DMS153 treated with DMSO at 0.1 percent for 48 hours (cell line): ENCODE results near the gene SLC25A19.
"Not testable (repeated sequence)": the region's sequence is repeated elsewhere in the genome, so short reads cannot be mapped to it uniquely, and the experiment has no call there.

Experiments
- DNase-seq: peaks from one replicate; lab custom pipeline; 2025; ENCODE audit not compliant: unreplicated experiment; lab: John Stamatoyannopoulos, UW

The SLC25A19 gene

GRCh38 chr17:75267411-75268232 lies 21.6 kb downstream of the SLC25A19 start:
- DNase-seq = peak; percentile 20

DNA sequence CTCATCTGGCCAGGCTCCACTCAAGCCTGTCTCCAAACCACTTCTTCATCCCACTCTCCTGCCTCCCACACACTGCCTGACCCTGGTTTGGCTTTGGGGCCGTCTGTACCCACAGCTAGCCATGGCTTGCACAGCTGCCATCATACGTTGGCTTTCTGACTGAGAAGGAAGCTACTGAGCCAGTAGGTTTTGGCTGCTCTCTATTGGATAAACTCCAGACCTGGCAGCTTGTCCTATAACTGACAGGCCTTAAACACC lies 22.2 kb downstream of the SLC25A19 start:
- DNase-seq = no peak

- DNase-seq = no peak
Measured at GRCh38 chr17:75266316-75267152, 22.7 kb downstream of the SLC25A19 start.

DNA sequence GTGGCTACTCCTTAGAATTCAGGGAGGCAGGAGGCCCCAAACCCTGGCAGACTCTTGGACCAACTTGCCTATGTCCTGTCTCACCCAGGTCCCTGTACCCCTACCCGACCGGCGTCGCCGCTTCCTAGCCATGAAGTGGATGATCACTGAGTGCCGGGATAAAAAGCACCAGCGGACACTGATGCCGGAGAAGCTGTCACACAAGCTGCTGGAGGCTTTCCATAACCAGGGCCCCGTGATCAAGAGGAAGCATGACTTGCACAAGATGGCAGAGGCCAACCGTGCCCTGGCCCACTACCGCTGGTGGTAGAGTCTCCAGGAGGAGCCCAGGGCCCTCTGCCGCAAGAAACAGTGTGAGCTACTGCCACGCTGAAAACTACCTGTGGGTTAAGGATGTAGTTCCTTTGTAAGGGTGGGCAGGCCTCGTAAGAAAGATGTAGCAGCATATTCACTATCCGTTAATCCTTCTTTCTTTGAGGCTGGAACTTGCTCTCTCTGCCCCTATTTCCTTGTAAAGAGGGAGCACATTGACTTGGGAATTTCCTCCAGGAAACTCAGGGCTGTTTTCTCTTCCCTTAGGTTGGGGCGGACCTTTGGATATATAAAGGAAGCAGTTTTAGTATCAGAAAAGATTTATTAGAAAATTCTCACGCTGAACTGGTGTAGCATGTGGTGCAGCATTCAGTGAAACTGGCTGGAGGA lies 23.5 kb downstream of the SLC25A19 start:
- no peak for DNase-seq

GRCh38 chr17:75263055-75263454 lies 26.2 kb downstream of the SLC25A19 start:
- DNase-seq = no peak

GRCh38 chr17:75262112-75262606 lies 27.1 kb downstream of the SLC25A19 start:
- DNase-seq = no peak

DNA sequence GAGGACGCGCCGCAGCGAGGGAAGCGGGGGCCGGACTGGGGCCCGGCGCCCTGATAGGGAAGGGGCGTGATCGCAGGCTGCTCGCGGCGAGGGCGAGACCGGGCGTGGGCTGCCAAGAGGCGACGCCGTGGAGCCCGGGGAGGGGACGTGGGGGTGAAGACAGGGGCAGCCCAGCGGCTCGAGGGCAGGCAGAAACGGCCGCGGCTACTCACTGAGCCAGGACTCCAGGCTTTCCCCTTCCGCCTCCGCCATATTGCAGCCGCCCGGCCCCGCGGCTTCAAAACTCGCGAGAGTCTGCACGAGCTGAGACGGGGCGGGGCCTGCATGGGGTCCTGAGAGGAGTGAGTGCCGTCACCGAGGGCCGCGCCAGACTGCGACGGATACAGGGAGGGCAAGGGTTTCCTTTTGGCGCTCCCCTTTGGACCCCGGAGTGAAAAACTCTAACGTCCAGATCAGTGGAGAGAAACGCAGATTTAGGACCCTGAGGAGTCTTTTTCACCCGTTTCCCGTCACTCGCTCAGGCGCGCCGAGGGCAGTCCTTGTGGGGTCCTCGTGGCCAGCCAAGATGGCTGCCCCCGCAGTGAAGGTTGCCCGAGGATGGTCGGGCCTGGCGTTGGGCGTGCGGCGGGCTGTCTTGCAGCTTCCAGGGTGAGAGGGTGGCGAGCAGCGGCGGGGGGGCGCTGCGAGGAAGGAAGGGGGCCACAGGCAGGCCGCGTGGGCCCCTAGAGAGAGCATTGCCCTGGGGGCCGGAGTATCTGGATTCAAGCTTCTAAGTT lies 27.7 kb downstream of the SLC25A19 start, which contains the start of the genes GGA3 and MRPS7:
TSS of gene GGA3 (minus strand) at position 271 of the 776 bp plus-strand sequence. CDS start at position 252, 19 bp downstream.
TSS of gene MRPS7 (plus strand) at position 544 of the 776 bp plus-strand sequence. CDS start at position 566, 22 bp downstream.
- peak; percentile 78 for DNase-seq

- DNase-seq = no peak
Measured at GRCh38 chr17:75260641-75261335, 28.4 kb downstream of the SLC25A19 start.

DNA sequence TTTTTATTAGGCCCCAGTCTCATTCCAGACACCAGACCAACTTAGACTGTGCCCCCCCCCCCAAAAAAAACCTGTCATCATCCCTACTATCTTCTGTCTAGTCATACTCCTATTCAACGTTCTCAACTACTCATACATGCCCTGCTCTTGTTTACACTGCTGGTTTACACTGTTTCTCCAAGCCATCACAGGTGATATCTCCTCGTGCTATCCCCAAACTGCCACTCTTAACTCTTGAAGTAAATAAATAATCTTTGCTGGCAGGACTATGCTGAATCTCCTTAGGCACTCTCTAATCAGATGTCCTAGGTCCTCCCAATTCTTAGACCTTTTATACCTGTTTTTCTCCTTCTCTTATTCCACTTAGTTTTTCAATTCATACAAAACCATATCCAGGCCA lies 32.0 kb downstream of the SLC25A19 start:
- not testable (repeated sequence) for DNase-seq

GRCh38 chr17:75255954-75256698 lies 33.1 kb downstream of the SLC25A19 start:
- DNase-seq = not testable (repeated sequence)

- DNase-seq = no peak
Measured at GRCh38 chr17:75252039-75252816, 37.0 kb downstream of the SLC25A19 start.

GRCh38 chr17:75250009-75250471 lies 39.2 kb downstream of the SLC25A19 start:
- DNase-seq = no peak

GRCh38 chr17:75249564-75249963 lies 39.7 kb downstream of the SLC25A19 start:
- DNase-seq = no peak

GRCh38 chr17:75246404-75246803 lies 42.8 kb downstream of the SLC25A19 start:
- no peak for DNase-seq

DNA sequence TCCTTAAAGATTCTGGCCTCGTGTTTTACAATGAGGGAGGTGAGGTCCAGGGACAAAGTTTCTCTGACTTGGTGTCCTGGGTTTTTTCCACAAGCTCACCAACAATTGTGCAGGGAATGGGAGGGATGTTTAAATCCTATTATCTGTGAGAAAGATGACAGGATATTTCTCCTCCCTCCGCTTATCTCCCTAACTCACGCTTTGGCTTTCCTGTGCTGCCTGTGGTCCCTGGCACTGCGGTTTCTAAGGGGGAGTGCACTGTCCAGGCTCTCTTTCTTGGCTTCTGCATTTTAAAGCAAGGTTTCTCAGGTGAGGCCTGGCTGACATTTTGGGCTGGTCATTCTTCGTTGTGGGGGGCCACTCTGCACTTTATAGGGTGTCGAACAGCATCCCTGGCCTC lies 44.2 kb downstream of the SLC25A19 start:
- no peak for DNase-seq

DNA sequence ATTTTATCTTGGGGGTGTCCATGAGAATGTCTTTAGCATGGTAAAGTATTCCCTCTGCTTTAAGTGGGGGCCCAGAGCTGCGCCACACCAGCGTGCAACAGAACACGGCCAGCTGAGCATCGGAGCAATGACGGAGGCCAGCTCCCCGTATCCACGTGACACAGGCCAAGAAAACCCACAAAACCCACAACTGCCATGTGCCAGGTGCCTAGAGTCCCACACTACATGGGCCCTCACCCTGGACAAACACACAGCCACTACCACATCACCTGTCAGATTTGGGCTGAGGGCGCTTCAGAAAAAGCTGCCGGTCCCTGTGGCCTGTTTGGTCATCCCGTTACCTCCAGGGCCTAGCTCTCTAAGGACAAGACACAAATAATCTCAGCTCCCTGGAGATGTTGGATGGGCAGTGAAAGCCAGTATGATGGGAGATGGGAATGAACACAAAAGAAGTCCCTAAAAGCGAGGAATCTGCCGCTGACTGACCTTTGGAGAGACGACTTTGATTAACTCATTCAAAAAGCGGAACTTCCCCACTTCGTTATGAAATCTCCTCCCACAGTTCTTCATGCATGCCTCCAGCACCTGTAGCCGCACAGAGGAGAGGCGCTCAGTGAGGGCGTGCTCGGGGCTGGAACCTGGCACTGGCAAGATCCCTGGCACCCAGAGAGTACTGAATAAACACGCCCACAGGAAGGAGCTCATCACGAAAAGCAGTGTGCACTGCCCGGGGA lies 44.9 kb downstream of the SLC25A19 start:
- no peak for DNase-seq

DNA sequence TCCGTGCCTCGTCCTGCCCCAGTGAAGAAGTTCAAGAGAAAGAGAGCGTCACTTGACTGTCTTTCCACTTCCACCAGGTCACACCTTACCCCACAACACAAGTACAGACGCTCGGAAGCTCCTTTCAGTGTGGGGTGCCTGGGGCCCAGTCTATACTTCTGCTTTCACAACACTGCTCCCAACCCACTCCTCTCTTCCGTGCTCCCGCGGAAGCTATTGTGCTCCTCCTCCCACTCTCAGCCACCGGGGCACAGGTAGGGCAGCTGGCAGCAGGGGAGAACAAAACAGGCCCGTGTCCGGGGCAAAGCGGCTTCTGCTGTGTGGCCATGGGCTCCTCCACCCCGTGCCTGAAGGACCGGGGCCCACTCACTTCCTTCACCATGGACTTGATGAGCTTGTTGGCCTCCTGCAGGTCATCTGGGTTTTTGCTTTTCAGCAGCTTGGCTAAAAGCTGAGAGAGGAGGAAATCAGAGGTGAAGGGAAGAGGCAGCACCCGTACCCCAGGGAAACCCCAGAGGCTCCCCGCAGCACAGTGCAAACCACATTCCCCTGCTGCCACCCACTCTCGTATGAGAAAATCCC lies 46.7 kb downstream of the SLC25A19 start:
- no peak for DNase-seq
